Activated CD8-positive, alpha-beta T cell treated with anti-CD3 and anti-CD28 coated beads for 36 hours (primary cell): Measurements from ENCODE around the gene ABHD16A. TPM values are rescaled to one million over a fixed set of nuclear protein-coding genes. Genes with fewer than 3 reads are reported as not detected.

Source experiments
- ATAC-seq: fragments of 200-7000 bp; cut with Tn5 transposase; one replicate; pipeline ENCODE4 v1.10.0; 2021; ENCODE audit warnings: mild to moderate bottlenecking, moderate library complexity
- CTCF ChIA-PET: fragments of 350-600 bp; sonication (Branson Sonifier 250); formaldehyde crosslinking; loops from one replicate; lab custom pipeline; 2021; ENCODE audit warnings: antibody characterized with exemption; lab: Charles Lee
- POLR2A ChIA-PET: fragments of 350-600 bp; sonication (Branson Sonifier 250); formaldehyde crosslinking; loops from one replicate; lab custom pipeline; 2021; ENCODE audit warnings: antibody characterized with exemption; lab: Charles Lee
- DNase-seq: peaks from one replicate; pipeline ENCODE4 v3.0.0-alpha.2; 2020
- H3K27ac Mint-ChIP-seq: one replicate; pipeline ENCODE4 v1.8.0; 2021; ENCODE audit warnings: mild to moderate bottlenecking, mixed read lengths
- H3K27me3 Mint-ChIP-seq: one replicate; pipeline ENCODE4 v1.8.0; 2021; ENCODE audit warnings: mixed read lengths
- H3K36me3 Mint-ChIP-seq: one replicate; pipeline ENCODE4 v1.8.0; 2021; ENCODE audit warnings: low read depth, mixed read lengths
- H3K4me1 Mint-ChIP-seq: one replicate; pipeline ENCODE4 v1.8.0; 2021; ENCODE audit warnings: low read depth, mixed read lengths
- H3K4me3 Mint-ChIP-seq: one replicate; pipeline ENCODE4 v1.8.0; 2021; ENCODE audit warnings: mild to moderate bottlenecking, moderate library complexity, mixed read lengths
- H3K9me3 Mint-ChIP-seq: one replicate; pipeline ENCODE4 v1.8.0; 2021; ENCODE audit warnings: mixed read lengths
- intact Hi-C: fragments of 100-400 bp; cut with micrococcal nuclease; formaldehyde crosslinking; loops from one replicate; pipeline ENCODE4 v1.10.0; 2022
- total RNA-seq, 2 experiments: library from RNA; stranded (reverse); gene quantifications; one replicate each; pipeline ENCODE4 v1.2.3, GENCODE V29; 2021
- TF ChIP-seq, protein P1 (sequence below): fragments of 200-600 bp; IDR thresholded peaks from one replicate; pipeline ENCODE4 v1.8.0; 2022; ENCODE audit warnings: antibody characterized with exemption, mild to moderate bottlenecking

The ABHD16A gene
- total RNA-seq, 2 experiments from 2014 or later = 23.7 to 24.3 TPM

DNA sequence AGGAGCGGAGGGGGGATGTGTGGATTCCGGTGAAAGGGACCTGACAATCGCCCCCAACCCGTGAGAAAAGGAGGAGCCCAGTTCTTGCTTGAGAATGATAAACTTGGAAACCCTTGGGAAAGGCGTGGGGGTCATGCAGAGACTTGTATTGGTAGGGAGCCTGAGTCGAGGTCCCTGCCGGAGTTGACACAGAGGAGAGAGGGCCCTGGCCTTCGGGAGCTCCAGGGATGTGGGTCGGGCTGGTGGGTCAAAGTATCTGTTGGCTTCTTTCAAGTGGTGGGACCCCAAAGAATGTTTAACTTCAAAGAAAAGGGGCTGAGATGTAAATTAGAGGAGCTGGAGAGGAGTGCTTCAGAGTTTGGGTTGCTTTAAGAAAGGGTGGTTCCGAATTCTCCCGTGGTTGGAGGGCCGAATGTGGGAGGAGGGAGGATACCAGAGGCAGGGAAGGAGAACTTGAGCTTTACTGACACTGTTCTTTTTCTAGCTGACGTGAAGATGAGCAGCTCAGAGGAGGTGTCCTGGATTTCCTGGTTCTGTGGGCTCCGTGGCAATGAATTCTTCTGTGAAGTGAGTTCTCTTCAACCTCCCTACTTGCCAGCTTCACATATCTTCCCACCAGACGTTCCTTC, 36.7 kb downstream of the ABHD16A start:
- CTCF ChIA-PET = interaction anchor here (0.7 to 0.9 kb wide), 2 partner anchors 71 to 173 kb away, joined by 3 read pairs; no protein-coding TSS in a partner anchor
- H3K9me3 Mint-ChIP-seq = no peaks in the 10 kb centered on the region
- intact Hi-C loops = loop anchor here (10.0 kb wide), 2 partner anchors 122 to 168 kb away; partner anchors contain the start of genes ATP6V1G2, DDX39B and NFKBIL1

DNA sequence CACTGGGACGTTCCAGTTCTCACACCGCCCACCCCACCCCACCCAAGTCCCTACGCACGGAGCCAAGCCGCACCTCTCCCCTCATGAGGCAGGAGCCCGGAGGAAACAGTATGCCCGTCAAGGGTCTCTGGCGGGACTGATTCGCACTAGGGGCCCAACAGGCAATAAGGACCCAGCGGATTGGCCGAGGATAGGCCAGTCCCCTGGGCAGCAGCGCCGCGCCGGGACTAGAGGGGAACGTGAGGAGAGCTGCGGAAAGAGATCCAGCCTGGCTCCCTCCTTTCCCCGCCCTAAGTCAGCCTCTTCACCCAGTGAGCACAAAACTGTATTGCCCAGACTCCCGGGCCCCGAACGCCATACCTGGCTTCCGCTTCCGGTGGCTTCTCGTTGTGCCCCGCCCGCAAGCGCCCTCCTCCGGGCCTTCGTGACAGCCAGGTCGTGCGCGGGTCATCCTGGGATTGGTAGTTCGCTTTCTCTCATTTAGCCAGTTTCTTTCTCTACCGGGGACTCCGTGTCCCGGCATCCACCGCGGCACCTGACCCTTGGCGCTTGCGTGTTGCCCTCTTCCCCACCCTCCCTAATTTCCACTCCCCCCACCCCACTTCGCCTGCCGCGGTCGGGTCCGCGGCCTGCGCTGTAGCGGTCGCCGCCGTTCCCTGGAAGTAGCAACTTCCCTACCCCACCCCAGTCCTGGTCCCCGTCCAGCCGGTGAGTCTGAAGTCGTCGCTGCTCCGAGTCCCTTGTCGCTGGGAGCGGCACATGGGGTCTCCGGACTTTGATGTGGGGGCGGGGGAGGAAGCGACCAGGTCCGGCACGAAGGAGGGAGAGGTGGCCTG, 37.4 kb downstream of the ABHD16A start, which contains the start of gene CSNK2B:
Gene CSNK2B, plus strand, starts transcription at position 580 of the 836 bp plus-strand sequence. CDS start 752 bp downstream, outside the sequence.
- POLR2A ChIA-PET = interaction anchor here (0.6 to 8.5 kb wide), 26 partner anchors 7 to 198 kb away, joined by 3 to 160 read pairs (median 4); partner anchors contain the start of genes ABHD16A, APOM, BAG6 and DDX39B

More for the DNA sequence above, 36.7 kb downstream of the ABHD16A start:
- POLR2A ChIA-PET = interaction anchor here (0.5 to 8.5 kb wide), 10 partner anchors 12 to 172 kb away, joined by 3 to 160 read pairs (median 4); partner anchors contain the start of genes ABHD16A, APOM, BAG6 and DDX39B
- Mint-ChIP-seq H3K27ac (peak overlapping the region; percentile 97), H3K4me1 (peaks cover 54% of the 10 kb centered on the region), H3K27me3 (no peaks in the 10 kb centered on the region), H3K36me3 (peaks cover 82% of the 10 kb centered on the region), H3K4me3 (peak overlapping the region; percentile 98)
- DNase-seq (no peak), ATAC-seq (no peak)
- TF ChIP-seq, protein P1, sequence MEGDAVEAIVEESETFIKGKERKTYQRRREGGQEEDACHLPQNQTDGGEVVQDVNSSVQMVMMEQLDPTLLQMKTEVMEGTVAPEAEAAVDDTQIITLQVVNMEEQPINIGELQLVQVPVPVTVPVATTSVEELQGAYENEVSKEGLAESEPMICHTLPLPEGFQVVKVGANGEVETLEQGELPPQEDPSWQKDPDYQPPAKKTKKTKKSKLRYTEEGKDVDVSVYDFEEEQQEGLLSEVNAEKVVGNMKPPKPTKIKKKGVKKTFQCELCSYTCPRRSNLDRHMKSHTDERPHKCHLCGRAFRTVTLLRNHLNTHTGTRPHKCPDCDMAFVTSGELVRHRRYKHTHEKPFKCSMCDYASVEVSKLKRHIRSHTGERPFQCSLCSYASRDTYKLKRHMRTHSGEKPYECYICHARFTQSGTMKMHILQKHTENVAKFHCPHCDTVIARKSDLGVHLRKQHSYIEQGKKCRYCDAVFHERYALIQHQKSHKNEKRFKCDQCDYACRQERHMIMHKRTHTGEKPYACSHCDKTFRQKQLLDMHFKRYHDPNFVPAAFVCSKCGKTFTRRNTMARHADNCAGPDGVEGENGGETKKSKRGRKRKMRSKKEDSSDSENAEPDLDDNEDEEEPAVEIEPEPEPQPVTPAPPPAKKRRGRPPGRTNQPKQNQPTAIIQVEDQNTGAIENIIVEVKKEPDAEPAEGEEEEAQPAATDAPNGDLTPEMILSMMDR = no peak

DNA sequence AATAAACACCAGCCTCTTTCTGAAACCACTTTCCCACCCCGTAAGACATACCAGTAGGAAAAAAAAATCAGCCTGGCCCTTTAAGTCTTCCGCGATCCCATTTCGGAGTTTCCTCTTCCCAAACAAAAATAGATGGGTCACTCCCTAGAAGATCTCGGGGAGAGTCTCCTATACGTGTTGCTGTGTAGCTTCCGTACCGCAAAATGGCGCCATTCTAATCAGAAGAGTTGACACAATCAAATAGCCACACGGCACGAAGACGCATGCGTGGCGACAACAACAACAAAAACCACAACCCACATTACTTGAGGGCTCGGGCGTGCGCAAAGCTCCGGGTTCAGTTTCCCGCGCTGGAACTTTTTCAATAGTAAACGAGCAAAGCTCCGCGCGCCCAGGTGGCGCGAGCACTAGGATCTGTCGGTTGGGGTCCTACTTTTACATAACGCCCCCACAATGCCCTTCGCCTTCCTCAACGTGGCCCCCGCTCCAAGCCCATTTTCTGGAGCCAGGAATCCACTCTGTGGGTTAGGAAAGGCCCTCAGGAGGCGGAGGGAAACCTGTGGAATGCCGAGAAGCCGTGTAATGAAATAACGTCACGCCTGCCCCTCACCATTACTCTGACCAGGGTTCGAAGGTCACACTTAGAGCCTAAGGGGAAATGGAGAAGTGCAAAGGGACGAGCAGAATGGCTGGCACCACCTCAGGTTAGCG, 38.2 kb downstream of the ABHD16A start, which contains the start of gene GPANK1:
Gene GPANK1, minus strand, starts transcription at position 208 of the 711 bp plus-strand sequence. CDS start 519 bp downstream, outside the sequence.
- peaks cover 80% of the 10 kb centered on the region for H3K36me3 Mint-ChIP-seq
- H3K27me3 Mint-ChIP-seq = no peaks in the 10 kb centered on the region
- peak; percentile 96 for DNase-seq
- H3K4me3 Mint-ChIP-seq = peak within 1 kb of the TSS; percentile 98
- ChIA-PET CTCF (interaction anchor here (0.7 to 2.8 kb wide), 4 partner anchors 12 to 85 kb away, joined by 3 to 16 read pairs (median 4); partner anchors contain the start of genes ABHD16A and BAG6), POLR2A (interaction anchor here (0.6 to 8.5 kb wide), 33 partner anchors 8 to 199 kb away, joined by 3 to 160 read pairs (median 4); partner anchors contain the start of genes ABHD16A, APOM, BAG6 and DDX39B)
- peak; percentile 25 for ATAC-seq
- TF ChIP-seq, protein P1 = no peak
- peaks cover 63% of the 10 kb centered on the region for H3K4me1 Mint-ChIP-seq
- no peaks in the 10 kb centered on the region for H3K9me3 Mint-ChIP-seq
- peak within 1 kb of the TSS; percentile 97 for H3K27ac Mint-ChIP-seq
- intact Hi-C loops = loop anchor here (2.0 to 10.0 kb wide), 3 partner anchors 44 to 170 kb away; partner anchors contain the start of genes ATP6V1G2, DDX39B, NFKBIL1 and PRRC2A

More for the DNA sequence above, 37.4 kb downstream of the ABHD16A start, which contains the start of gene CSNK2B:
- CTCF ChIA-PET = interaction anchor here (0.9 to 2.8 kb wide), 3 partner anchors 13 to 73 kb away, joined by 3 to 16 read pairs (median 3); partner anchors contain the start of genes ABHD16A and BAG6
- Mint-ChIP-seq H3K9me3 (no peaks in the 10 kb centered on the region), H3K27ac (peak within 1 kb of the TSS; percentile 97), H3K36me3 (peaks cover 83% of the 10 kb centered on the region), H3K27me3 (no peaks in the 10 kb centered on the region), H3K4me3 (peak within 1 kb of the TSS; percentile 98), H3K4me1 (peaks cover 61% of the 10 kb centered on the region)
- ATAC-seq = peak; percentile 88
- intact Hi-C loops = loop anchor here (2.0 to 10.0 kb wide), 3 partner anchors 45 to 169 kb away; partner anchors contain the start of genes ATP6V1G2, DDX39B, NFKBIL1 and PRRC2A
- peak; percentile 99 for DNase-seq
- TF ChIP-seq, protein P1 = no peak
